CD14-positive monocyte (primary cell): Measurements from ENCODE around the gene ACAT1. TPM values are rescaled to one million over a fixed set of nuclear protein-coding genes. Genes with fewer than 3 reads are reported as not detected.
"Not testable (repeated sequence)": the region's sequence is repeated elsewhere in the genome, so short reads cannot be mapped to it uniquely, and the experiment has no call there.

ENCODE experiments used
- DNase-seq, 3 donors: peaks; one replicate each; pipeline ENCODE4 v3.0.0-alpha.2; 2011 to 2022
- H2AFZ ChIP-seq: 2 replicates; pipeline ENCODE4 v1.6.0; 2012; ENCODE audit warnings: mild to moderate bottlenecking, low read depth, low read length, inconsistent platforms; ENCODE audit not compliant: insufficient read depth, poor library complexity, severe bottlenecking
- H3K27ac ChIP-seq, 2 donors: 1 replicate in 1 of 2; 2 replicates in 1 of 2; pipeline ENCODE4 v1.5.1; 2012 to 2013; ENCODE audit warnings: low read length in 2 of 2, control low read depth in 1 of 2, inconsistent platforms in 1 of 2, low read depth in 1 of 2, mild to moderate bottlenecking in 1 of 2
- H3K27me3 ChIP-seq, 2 donors: one replicate each; pipeline versions ENCODE4 v1.6.0 to v1.6.1; 2011 to 2013; ENCODE audit warnings: low read length in 2 of 2; ENCODE audit not compliant: control insufficient read depth in 2 of 2, insufficient read depth in 2 of 2
- H3K36me3 ChIP-seq, 2 donors: replicated peaks in 1 of 2; 1 replicate in 1 of 2; 2 replicates in 1 of 2; pipeline versions ENCODE4 v1.5.1 to v1.6.1; 2012 to 2013; ENCODE audit warnings: low read length in 2 of 2, control low read depth in 1 of 2, inconsistent platforms in 1 of 2, mild to moderate bottlenecking in 1 of 2; ENCODE audit not compliant: insufficient read depth in 2 of 2, control insufficient read depth in 1 of 2
- H3K4me1 ChIP-seq, 2 donors: 1 replicate in 1 of 2; 2 replicates in 1 of 2; pipeline versions ENCODE4 v1.5.1 to v1.6.1; 2012 to 2013; ENCODE audit warnings: low read length in 2 of 2, control low read depth in 1 of 2, inconsistent platforms in 1 of 2, mild to moderate bottlenecking in 1 of 2, moderate library complexity in 1 of 2; ENCODE audit not compliant: insufficient read depth in 2 of 2, control insufficient read depth in 1 of 2
- H3K4me2 ChIP-seq: replicated peaks from 2 replicates; pipeline ENCODE3; 2012; ENCODE audit warnings: low read length, moderate library complexity, mild to moderate bottlenecking; ENCODE audit not compliant: poor library complexity, severe bottlenecking; ENCODE audit errors: extremely low read depth
- H3K4me3 ChIP-seq, 3 experiments: fragments of 200-600 bp in 1 of 3; sonication (generic) in 1 of 3; replicated peaks in 1 of 3; 1 replicate in 2 of 3; 2 replicates in 1 of 3; pipeline ENCODE4 v1.5.1; 2011 to 2013; ENCODE audit warnings: low read length in 3 of 3, mild to moderate bottlenecking in 3 of 3, control low read depth in 2 of 3, low read depth in 2 of 3, inconsistent platforms in 1 of 3, moderate library complexity in 1 of 3
- H3K79me2 ChIP-seq: 2 replicates; pipeline ENCODE4 v1.6.0; 2012; ENCODE audit warnings: mild to moderate bottlenecking, control low read depth, inconsistent platforms, low read length, moderate library complexity; ENCODE audit not compliant: insufficient read depth
- H3K9ac ChIP-seq: 2 replicates; pipeline ENCODE4 v1.6.0; 2017; ENCODE audit warnings: low read length, mild to moderate bottlenecking; ENCODE audit not compliant: insufficient read depth, poor library complexity, severe bottlenecking
- H3K9me3 ChIP-seq, 2 donors: replicated peaks in 1 of 2; 1 replicate in 1 of 2; 2 replicates in 1 of 2; pipeline versions ENCODE4 v1.5.1 to v1.6.1; 2012 to 2013; ENCODE audit warnings: low read length in 2 of 2, control low read depth in 1 of 2; ENCODE audit not compliant: control insufficient read depth in 1 of 2, insufficient read depth in 1 of 2
- H4K20me1 ChIP-seq: 2 replicates; pipeline ENCODE4 v1.6.0; 2012; ENCODE audit warnings: mild to moderate bottlenecking, low read length, control low read depth, moderate library complexity; ENCODE audit not compliant: insufficient read depth
- H3K27ac Mint-ChIP-seq, 7 donors: one replicate each; pipeline ENCODE4 v1.8.0; 2020; ENCODE audit warnings: mild to moderate bottlenecking in 7 of 7, mixed read lengths in 7 of 7, moderate library complexity in 6 of 7, inconsistent platforms in 2 of 7
- H3K27me3 Mint-ChIP-seq, 3 donors: one replicate each; pipeline ENCODE4 v1.8.0; 2021 to 2022; ENCODE audit warnings: low read depth in 3 of 3, mild to moderate bottlenecking in 3 of 3, mixed read lengths in 3 of 3, moderate library complexity in 3 of 3, inconsistent platforms in 1 of 3
- H3K36me3 Mint-ChIP-seq, 2 donors: one replicate each; pipeline ENCODE4 v1.8.0; 2020; ENCODE audit warnings: mixed read lengths in 2 of 2, inconsistent platforms in 1 of 2, mild to moderate bottlenecking in 1 of 2
- H3K4me1 Mint-ChIP-seq: one replicate; pipeline ENCODE4 v1.8.0; 2020; ENCODE audit warnings: mild to moderate bottlenecking, mixed read lengths
- H3K4me3 Mint-ChIP-seq, 2 donors: one replicate each; pipeline ENCODE4 v1.8.0; 2020; ENCODE audit warnings: mild to moderate bottlenecking in 2 of 2, mixed read lengths in 2 of 2, moderate library complexity in 1 of 2
- H3K9me3 Mint-ChIP-seq, 7 donors: one replicate each; pipeline ENCODE4 v1.8.0; 2020 to 2022; ENCODE audit warnings: mixed read lengths in 7 of 7, mild to moderate bottlenecking in 6 of 7, moderate library complexity in 6 of 7, inconsistent platforms in 2 of 7
- CTCF ChIP-seq: fragments of 200-600 bp; IDR thresholded peaks from one replicate; pipeline ENCODE4 v1.8.0; 2022; ENCODE audit warnings: antibody characterized with exemption, mild to moderate bottlenecking
- WGBS: methylation state at CpG from one replicate; pipeline ENCODE4 v1.1.5; 2013; ENCODE audit warnings: missing lambda C conversion rate; ENCODE audit not compliant: insufficient coverage; 5-methylcytosine and 5-hydroxymethylcytosine counted together
- intact Hi-C, 2 donors: fragments of 100-400 bp; cut with micrococcal nuclease; formaldehyde crosslinking; loops; one replicate each; pipeline versions ENCODE4 v1.15.0 to v1.15.1; 2023
- polyA plus RNA-seq, 3 donors: library from polyadenylated mRNA; depleted of rRNA in 1 of 3; unstranded in 2 of 3; stranded (reverse) in 1 of 3; fragments of 300-500 nt in 2 of 3; fragments of >200 nt in 1 of 3; fragmentation: Illumina TruSeq in 2 of 3; gene quantifications; 1 replicate in 2 of 3; 2 replicates in 1 of 3; pipeline ENCODE4 v1.2.3, GENCODE V29; 2012 to 2021

The ACAT1 gene
- polyA plus RNA-seq, 3 donors, result 13.6 to 24.1 (median 22.3) TPM

GRCh38 chr11:108117746-108118371, 3.5 kb upstream of the ACAT1 start:
- Mint-ChIP-seq H3K4me3 (no peak overlapping the region), H3K27me3 (peaks cover 0 to 3% (median 0%) of the 10 kb centered on the region in 3 donors), H3K9me3 (no peaks in the 10 kb centered on the region), H3K4me1 (peaks cover 12% of the 10 kb centered on the region), H3K36me3 (no peaks in the 10 kb centered on the region), H3K27ac (no peak overlapping the region)
- H2AFZ ChIP-seq, result no peak overlapping the region
- peak; percentile 4 to 41 (median 13) for DNase-seq
- no peaks in the 10 kb centered on the region for H3K36me3 ChIP-seq
- no peak overlapping the region for H3K4me2 ChIP-seq
- no peak overlapping the region for H3K4me3 ChIP-seq
- no peak overlapping the region for H3K27ac ChIP-seq
- H4K20me1 ChIP-seq, result no peaks in the 10 kb centered on the region
- no peaks in the 10 kb centered on the region for H3K27me3 ChIP-seq
- peaks cover 15% of the 10 kb centered on the region for H3K79me2 ChIP-seq
- H3K9me3 ChIP-seq, result no peaks in the 10 kb centered on the region
- intact Hi-C loops, result loop anchor here in 1 of 2 donors (10.0 kb wide), 1 partner anchor 537 kb away; no protein-coding TSS in a partner anchor
- no peak overlapping the region for H3K9ac ChIP-seq
- H3K4me1 ChIP-seq, result peaks cover 13 to 18% of the 10 kb centered on the region in 2 donors
- TF ChIP-seq CTCF, result peak; percentile 57

GRCh38 chr11:108120936-108121273, 462 bp upstream of the ACAT1 start:
- not testable (repeated sequence) for H3K27me3 Mint-ChIP-seq, H3K36me3 ChIP-seq, H3K9me3 ChIP-seq, H3K9me3 Mint-ChIP-seq, H3K27me3 ChIP-seq, H3K36me3 Mint-ChIP-seq, H4K20me1 ChIP-seq, DNase-seq, H3K9ac ChIP-seq
- H3K79me2 ChIP-seq, result peaks cover 45% of the 10 kb centered on the region
- intact Hi-C loops, result loop anchor here (2.0 to 10.0 kb wide), 4 partner anchors 104 to 544 kb away; partner anchors contain the start of genes ATM (in 1 of the 2), DDX10 (in 1 of the 2), NPAT (in 1 of the 2) and RAB39A (in 1 of the 2)
- peak overlapping the region in 1 of 2 donors; percentile 75 for H3K27ac ChIP-seq
- H3K4me2 ChIP-seq, result peak overlapping the region; percentile 82
- peak overlapping the region in 2 of 3 experiments; percentile 64 to 83 for H3K4me3 ChIP-seq
- peak overlapping the region in 6 of 7 donors; percentile 7 to 84 (median 76) for H3K27ac Mint-ChIP-seq
- H3K4me1 ChIP-seq, result peaks cover 26 to 36% of the 10 kb centered on the region in 2 donors
- WGBS, result 100% methylated on average over 1 of the region's 7 CpGs
- peak overlapping the region; percentile 80 to 94 for H3K4me3 Mint-ChIP-seq
- peaks cover 30% of the 10 kb centered on the region for H3K4me1 Mint-ChIP-seq
- peak overlapping the region; percentile 98 for H2AFZ ChIP-seq
